ENCODE results near the gene VPS39.

VPS39 gene

DNA sequence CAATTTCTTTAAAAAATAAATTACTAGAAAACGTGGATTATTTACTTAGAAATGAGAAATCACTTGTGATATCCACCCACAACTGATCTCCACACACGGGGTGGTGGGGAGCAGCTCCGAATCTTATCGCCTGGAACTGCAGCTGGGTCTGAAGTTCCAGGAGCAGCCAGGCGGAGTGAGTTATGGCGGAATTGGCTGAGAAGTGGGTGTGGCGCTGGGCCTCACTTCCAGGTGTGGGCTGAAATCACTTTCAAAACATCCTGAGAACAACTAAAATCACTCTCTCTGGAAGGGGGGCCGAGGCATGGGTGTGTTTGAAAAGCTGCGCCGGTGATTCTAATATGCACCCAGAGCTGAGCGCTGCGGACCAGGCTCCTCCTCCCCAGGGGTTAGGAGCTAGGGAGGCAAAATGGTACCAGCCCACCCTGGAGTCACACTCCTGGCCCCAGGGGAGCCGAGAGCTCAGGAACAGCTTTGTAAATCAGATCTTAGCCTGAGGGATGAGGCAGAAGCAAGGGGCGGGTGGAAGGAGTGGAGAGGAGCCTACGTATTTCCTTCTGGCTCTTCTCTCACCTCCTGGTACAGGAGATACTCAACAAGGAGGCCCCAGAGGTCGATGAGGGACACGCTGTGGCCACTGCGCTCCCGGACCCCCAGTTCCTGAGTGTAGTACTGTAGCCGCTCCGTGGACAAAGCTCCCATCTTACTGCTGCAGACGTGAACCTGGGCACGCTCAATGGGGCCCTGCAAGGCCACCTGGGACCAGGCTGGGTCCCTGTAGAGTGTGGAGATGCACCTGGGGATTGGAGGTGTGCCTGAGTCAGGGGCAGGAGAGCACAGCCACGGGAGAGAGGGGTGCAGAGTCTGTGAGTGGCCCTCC, 61.3 kb downstream of the VPS39 start:
- in situ Hi-C loops (cut with MboI; ENCODE audit: low sequenced_read_pairs): no loop called here

DNA sequence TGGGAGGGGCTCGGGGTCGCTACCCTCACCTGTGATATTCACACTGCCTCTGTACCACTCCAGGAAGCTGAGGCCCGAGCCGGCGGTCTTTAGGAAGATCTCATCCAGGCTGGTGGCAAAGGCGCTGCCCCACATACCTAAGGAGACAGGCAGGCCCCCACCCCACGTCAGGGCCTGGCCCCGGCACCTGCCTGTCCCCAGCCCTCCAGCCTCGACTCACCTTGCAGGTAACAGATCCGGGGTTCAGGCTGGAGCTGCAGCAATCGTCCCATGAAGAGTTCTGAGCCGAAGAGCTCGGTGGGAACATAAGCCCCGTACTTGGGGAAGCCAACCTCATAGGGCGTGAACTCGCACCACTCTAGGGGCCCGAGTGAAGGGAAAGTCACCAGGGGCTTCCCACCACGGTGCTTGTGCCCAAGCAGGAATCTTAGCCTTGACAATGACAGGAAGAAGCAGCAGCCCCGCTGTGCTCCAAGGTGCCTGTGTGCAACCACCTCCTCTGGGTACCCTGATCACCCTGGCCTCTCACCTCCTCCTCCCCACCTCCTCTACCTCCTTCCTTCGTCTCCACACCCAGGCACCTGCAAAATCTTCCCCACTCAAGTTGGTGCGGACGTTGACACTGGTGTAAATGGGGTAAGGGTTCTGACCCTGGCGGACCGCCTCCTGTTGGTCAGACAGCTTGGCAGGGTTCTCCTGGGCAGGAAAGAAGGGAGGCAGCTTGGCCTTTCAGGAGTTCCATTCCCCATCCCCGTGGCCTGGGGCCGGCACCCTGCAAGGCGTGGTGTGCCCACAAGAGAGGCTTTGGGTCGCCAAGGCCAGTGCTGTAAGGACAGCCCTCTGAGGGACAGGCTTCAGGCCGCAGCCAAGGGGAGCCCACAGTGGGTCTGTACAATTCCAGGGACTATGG, 62.3 kb downstream of the VPS39 start:
- in situ Hi-C loops (cut with MboI; ENCODE audit: low sequenced_read_pairs): no loop called here

DNA sequence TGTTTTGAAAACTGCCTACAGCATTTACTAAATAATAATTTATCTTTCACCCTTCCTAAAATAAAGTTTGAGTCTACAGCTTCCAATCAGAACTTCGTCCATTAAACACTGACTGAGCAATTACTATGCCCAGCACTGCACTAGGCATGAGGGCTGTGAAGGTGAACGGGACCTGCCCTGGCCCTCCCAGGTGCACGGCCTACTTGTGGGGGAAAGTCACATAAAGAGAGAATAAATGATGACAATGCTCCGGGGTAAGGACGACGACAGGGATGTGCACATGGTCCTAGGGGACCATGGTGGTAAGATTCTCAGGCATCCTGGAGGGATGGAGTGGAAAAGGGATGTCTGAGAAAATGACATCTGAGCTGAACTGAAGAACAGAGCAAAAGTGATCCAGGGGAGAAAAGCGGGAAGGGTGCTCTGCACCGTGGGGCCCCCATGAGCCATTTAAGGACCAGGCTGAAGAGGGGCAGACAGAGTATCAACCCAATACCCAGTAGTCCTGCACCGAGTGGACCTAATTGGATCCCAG, 63.2 kb downstream of the VPS39 start:
- in situ Hi-C loops (cut with MboI; ENCODE audit: low sequenced_read_pairs): no loop called here

DNA sequence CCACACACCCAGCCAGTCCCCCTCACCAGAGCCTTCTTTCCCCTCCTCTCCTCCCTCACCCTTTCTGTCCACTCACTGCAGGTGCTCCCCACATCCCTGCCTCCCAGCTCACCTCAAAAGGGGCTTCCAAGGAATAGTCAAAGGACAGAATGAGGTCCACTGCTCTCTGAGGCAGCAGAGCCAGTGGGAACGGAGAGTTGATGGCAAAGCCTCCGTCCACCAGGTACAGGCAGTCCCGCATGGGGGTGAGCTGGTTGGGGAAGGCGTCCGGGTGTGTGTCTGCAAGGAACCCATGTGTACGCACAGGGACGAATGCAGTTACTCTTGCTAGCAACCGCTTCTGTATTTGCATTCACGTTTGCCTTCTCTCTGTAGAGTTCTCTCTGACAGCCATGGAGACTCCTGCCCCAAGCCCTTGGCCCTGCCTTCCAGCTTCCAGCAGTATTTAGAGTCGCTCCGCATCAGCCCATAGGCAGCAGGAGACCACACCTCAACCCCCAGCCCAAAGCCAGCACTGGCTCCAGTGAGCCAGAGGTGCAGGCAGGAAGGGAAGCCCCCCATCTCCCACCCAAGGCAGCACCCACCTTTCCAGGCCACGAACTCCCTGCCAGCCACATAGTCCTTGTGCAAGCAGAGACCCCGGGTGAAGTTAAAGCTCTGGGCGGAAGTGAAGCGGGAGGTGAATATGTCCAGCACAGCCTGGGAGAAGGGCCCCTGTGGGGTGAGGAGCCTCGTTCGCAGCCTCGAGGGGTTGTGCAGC, 64.1 kb downstream of the VPS39 start:
- in situ Hi-C loops (cut with MboI; ENCODE audit: low sequenced_read_pairs): no loop called here

DNA sequence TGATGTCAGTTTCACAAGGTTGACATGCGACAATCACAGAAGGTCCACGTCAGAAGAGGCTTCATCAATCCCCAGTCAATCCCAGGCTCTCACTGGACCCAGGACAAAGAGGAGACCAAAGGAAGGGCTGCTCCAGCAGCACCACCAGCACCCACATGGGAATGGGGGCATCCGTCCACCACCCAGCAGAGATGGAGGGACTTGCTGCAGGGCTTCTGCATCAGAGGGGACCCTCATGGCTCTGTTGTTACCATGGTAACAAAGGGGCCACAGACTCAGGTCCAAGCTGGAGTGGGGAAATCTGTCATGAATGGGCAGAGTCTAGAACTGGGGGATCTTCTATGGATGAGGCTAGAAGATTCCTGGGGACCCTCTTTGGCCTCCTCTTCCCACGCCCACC, 64.7 kb downstream of the VPS39 start:
- in situ Hi-C loops (cut with MboI; ENCODE audit: low sequenced_read_pairs): no loop called here

DNA sequence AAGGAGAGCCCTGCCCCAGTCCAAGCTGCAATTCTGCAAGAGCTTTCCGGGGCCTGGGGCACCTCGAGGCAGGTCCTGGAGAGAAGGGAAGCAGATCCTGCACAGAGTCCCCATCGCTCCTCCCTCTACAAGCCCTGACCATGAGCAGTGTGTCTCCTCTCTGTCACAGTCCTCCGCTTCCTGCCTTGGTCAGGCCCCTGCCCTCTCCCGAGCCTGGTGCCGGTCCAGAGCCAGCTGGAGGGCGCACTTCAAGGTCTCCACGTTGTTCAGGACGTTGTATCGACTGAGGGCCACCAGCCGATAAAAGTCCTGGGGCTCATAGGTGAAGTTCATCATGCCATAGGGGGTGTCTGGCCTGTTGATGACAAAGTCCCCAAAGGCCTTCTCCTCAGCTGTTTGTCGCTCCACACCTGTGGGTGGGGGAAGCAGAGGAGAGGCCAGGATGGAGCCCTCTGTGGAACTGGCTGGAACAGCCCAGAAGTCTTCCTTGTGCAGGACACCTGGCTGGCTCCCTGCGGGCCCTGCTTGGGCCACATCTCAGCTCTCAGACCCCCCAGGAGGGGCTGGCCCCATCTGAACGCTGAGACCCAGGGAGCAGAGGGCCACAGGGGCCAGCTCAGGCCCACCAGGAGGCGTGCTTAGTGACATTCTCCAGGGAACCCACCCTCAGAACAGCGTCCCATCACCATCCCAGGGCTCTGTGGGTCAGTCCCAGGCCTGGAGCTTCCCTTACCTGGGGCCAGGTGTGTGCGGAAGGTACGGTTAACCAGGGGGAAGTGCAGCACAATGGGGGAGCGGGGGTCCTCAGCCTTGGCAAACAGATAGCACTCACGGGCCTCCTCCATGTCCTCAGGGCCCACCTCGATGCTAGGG, 66.1 kb downstream of the VPS39 start:
- in situ Hi-C loops (cut with MboI; ENCODE audit: low sequenced_read_pairs): no loop called here

DNA sequence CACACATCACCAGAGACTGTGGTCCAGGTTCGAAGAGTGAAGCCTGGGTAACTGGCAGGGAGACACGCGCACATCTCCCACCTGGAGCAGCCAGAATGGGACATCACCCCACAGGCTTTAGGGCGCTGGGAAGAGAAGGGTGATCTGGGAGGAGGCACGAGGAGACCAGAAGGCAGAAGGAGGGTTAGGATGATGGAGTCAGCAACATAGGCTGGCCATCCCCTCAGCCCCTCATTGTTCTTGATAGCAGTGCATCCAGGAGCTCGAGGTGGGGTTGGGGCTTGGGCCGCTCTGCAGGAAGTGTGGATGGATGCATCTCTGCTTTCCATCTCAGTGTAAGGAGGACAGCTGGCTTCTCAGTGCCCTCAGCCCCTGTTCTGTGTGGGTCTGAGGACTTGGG, 66.9 kb downstream of the VPS39 start:
- in situ Hi-C loops (cut with MboI; ENCODE audit: low sequenced_read_pairs): no loop called here

DNA sequence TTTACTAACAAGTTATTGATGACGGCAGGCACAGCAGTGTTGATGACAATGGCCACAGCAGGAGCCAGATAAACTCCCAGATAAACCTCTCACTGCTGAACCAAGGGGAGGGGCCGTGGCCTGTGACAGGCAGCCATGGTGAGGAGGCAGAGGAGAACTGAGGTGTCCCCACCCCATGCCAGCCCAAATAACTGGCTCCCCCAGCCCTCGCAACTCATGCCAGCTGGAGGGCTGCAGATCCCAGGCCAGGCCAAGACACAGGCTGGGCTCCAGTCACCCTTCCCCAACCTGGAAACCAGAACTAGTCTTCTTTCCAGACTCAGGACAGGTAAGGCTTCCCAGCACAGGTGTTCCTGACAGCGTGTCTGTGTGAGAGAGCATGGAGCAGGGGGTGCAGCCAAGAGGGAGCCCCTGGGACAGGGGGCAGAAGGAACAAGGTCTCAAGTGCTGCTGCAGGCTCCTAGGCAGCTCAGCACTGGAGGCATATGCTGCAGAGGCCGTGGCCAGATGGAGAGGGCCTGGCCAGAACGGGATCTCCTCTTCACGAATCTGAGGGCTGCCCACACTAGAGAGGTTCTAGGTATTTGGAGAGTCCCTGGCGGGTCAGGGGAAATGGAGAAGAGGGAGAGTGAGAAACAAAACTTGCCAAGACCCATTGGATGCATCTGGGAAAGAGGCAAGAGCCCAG, 67.6 kb downstream of the VPS39 start:
- in situ Hi-C loops (cut with MboI; ENCODE audit: low sequenced_read_pairs): no loop called here

DNA sequence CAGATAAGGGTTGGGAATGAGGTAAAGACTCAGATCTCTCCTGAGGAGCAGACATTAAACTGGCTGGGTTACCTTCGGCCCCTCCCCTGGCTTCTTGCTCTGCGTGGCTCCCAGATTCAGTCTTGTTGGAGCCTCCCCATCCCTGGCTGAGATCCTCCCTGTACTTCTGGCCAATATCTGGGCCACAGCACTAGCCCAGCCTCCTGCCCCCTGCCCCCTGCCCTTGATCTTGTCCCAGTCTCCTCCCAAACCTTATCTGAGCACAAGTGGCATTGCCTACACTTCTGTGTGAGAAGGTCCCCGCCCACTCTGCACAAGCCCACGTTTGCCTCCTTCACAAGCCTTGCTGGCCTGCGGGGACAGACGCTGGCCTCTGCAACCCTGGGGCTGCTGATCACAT, 68.5 kb downstream of the VPS39 start:
- in situ Hi-C loops (cut with MboI; ENCODE audit: low sequenced_read_pairs): no loop called here

DNA sequence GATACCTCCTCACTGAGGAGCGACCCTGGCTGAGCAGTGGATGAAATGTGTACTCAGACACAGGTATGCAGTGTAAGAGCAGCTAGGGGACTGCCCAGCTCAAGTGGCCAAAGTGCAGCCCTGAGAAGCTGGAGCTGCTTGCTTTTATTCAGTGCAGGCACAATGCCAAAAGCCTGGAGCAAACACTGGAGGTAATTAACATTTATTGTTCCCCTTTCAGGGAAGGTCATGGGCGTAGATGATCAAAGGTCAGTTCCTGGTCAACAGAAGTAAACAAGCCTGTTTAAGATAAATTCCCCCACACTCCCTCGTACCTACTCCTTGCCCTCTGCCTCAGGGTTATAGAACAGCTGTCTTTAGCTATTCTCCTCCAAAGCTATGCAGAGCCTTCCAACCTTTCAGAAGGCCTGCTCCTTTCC, 69.1 kb downstream of the VPS39 start:
- in situ Hi-C loops (cut with MboI; ENCODE audit: low sequenced_read_pairs): no loop called here

DNA sequence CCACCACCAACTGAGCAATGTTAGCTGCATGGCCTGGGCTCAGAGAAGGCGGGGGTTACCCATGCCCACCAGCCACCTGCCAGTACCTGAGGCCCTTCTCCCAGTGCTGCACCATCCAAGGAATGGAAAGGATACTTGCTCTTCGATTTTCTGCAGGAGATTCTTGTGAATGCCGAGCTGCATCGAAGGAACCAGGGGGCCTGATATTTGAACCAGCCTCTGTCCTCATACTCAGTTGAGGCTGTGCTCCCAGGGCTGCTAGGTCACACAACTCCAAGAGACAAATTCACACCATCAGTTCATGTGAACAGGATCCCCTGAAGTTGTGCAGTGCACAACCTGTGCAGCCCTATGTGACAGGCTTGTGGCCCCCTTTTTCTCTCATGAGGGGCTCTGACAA, 69.7 kb downstream of the VPS39 start:
- in situ Hi-C loops (cut with MboI; ENCODE audit: low sequenced_read_pairs): no loop called here

DNA sequence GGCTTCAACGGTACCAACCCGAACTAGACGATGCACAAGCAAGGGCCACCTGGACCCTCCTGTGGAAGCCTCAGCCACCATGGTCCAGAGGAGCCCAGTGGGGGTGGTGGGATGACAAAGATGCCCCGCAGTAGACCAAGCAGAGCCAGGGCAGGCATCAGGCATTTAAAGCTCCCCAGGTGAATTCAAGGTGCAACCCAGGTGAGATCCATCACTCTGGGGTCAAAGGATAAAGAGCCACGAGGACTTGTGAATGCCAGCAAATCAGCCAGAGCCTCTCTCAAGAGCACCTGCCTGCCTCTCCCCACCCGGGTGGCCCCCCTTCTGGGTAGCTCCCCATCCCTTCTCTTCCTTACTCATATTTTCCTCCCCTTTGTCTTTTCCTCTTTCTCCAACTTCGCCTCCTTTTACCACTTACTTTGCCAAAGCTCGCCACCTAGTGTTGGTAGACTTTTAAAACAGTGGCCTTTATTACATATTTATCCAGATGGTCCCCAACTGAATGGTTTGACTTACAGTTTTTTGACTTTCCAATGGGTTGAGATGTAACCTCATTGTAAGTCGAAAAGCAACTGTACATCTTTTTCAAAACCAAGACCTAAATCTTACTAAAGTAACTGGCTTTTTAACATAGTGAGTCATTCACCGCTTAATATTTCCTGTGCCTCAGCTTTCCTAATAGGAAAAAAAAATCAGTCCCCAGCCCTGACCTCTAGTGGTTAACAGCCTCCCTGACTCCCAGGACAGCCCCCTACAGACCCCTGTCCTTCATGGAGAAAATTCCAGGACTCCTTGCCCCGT, 70.4 kb downstream of the VPS39 start:
- in situ Hi-C loops (cut with MboI; ENCODE audit: low sequenced_read_pairs): no loop called here

DNA sequence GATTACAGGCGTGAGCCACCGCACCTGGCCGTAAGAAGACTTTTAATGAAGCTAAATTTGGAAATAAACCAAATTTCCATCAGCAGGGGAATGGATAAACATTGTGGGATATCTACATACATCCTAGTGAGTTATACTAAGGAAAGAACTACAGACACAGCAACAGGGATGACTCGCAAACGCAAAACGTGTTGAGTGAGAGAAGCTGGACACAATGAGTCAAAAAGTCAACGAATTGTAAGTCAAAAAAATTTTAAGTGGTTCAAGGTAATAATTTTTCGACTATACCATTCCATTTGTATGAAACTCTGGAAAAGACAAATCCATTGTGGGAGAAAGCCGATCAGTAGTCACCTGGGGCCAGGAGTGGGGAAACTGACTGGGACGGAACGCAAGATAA, 71.6 kb downstream of the VPS39 start:
- in situ Hi-C loops (cut with MboI; ENCODE audit: low sequenced_read_pairs): no loop called here

DNA sequence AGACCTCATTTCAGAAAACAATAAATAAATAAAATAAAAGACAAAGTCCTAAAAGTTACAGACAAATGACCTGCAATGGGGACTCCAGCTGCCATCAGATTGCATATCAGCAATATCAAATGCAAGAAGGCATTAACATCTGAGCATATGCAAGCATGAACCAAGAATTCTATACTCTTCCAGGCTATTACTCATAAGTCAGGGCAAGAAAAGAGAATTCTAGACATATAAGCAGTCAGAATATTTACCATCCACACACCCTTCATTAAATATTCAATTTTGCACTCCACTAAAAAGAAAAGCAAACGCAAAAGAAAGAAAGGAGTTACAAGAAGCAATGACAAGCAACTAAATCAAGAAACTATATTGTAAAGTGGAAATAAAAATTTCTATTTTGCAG, 72.8 kb downstream of the VPS39 start:
- in situ Hi-C loops (cut with MboI; ENCODE audit: low sequenced_read_pairs): no loop called here

DNA sequence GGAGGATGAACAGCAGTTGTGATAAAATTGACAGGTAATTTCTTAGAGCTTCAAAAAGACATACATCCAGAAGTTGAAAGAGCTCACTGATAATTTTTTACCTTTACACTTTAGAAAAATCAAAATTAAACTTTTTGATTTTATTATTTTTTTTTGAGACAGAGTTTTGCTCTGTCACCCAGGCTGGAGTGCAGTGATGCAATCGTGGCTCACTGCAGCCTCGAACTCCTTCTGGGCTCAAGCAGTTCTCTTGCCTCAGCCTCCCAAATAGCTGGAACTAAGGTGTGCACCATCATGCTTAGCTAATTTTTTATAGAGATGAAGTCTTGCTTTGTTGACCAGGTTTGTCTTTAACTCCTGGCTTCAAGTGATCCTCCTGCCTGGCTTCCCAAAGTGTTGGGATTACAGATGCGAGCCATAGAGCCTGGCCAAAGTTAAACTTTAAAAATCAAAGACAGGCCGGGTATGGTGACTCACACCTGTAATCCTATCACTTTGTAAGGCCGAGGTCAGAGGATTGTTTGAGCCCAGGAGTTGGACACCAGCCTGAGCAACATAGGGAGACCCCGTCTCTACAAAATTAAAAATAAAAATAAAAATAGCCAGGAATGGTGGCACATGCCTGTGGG, 73.4 kb downstream of the VPS39 start:
- in situ Hi-C loops (cut with MboI; ENCODE audit: low sequenced_read_pairs): no loop called here

DNA sequence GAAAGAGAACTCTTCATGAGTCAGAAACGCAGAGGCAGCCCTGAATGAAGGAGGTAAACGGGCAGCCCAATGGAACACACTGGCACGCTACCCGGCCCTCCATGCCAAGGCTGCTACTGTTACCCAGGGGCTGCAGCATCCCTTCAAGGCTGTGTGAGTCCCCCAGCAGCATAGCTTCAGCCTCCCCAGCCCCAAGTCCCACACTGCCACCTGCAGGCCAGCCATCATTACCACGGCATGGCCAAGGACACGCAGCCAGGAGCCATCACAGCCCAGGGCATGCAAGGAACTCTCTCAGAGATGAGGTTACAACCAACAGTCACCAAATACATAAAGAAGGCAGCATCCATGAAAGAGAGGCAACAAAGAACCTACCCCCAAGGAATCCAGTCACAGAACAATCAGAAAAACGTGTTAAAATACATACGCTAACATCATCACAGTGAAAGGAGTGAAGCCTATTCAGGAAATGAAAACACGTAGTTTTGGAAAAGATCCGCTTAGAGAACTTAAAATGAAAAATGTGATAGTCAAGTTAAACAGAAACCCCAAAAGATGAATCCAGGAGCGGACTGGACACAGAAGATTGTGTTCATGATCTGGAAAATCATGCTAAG, 74.1 kb downstream of the VPS39 start:
- in situ Hi-C loops (cut with MboI; ENCODE audit: low sequenced_read_pairs): no loop called here

DNA sequence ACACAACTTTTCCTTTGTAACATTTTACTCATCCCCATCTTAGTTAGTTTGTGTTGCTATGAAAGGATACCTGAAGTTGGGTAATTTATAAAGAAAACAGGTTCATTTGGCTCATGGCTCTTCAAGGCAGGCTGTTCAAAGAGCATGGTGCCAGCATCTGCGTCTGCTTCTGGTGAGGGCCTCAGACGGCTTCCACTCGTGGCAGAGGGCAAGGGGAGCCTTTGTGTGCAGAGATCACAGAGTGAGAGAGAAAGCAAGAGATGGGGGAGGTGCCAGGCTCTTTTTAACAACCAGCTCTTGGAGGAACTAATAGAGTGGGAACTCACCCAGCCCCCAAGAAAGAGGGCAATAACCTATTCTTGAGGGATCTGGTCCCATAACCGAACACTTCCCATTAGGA, 74.7 kb downstream of the VPS39 start:
- in situ Hi-C loops (cut with MboI; ENCODE audit: low sequenced_read_pairs): no loop called here

All from hTERT RPE-1 (cell line).